Measurements from ENCODE around the gene ARFGEF2.

- TF ChIP-seq EZH2 (IDR thresholded peaks at IDR 0.05; ENCODE audit: borderline replicate concordance) (no peak), CTCF (IDR thresholded peaks at IDR 0.05; ENCODE audit: poor library complexity) (no peak)
These were observed 864 bp upstream of the ARFGEF2 start for GRCh38 chr20:48920527-48921167.
